GM23338 (cell line): Measurements from ENCODE around the gene RAD51B. TPM values are rescaled to one million over a fixed set of nuclear protein-coding genes. Genes with fewer than 3 reads are reported as not detected.

ENCODE experiments used
- ATAC-seq: fragments of 200-7000 bp; cut with Tn5 transposase; 3 replicates; pipeline ENCODE4 v1.9.1; 2020
- DNase-seq: peaks from one replicate; pipeline ENCODE4 v3.0.0-alpha.2; 2015; ENCODE audit warnings: low spot score
- H2AFZ ChIP-seq: fragments of 200-600 bp; sonication (generic); 2 replicates; pipeline ENCODE4 v1.8.0; 2016; ENCODE audit warnings: antibody characterized with exemption, mild to moderate bottlenecking, moderate library complexity
- H3F3A ChIP-seq: fragments of 200-600 bp; sonication (generic); replicated peaks from 2 replicates; pipeline ENCODE4 v1.8.0; 2017; ENCODE audit warnings: antibody characterized with exemption, mixed run types, low read depth
- H3K27ac ChIP-seq: fragments of 200-600 bp; sonication (generic); 2 replicates; pipeline ENCODE4 v1.6.1; 2016; ENCODE audit warnings: low read depth
- H3K27me3 ChIP-seq: fragments of 200-600 bp; sonication (generic); 2 replicates; pipeline ENCODE4 v1.8.0; 2016; ENCODE audit warnings: mild to moderate bottlenecking, mixed run types, moderate library complexity; ENCODE audit not compliant: insufficient read depth
- H3K36me3 ChIP-seq: fragments of 200-600 bp; sonication (generic); 2 replicates; pipeline ENCODE4 v1.8.0; 2016; ENCODE audit warnings: mild to moderate bottlenecking; ENCODE audit not compliant: insufficient read depth
- H3K4me1 ChIP-seq: fragments of 200-600 bp; sonication (generic); 2 replicates; pipeline ENCODE4 v1.8.0; 2016; ENCODE audit warnings: mild to moderate bottlenecking, moderate library complexity; ENCODE audit not compliant: insufficient read depth
- H3K4me2 ChIP-seq: fragments of 200-600 bp; sonication (generic); 2 replicates; pipeline ENCODE4 v1.7.1; 2017; ENCODE audit warnings: mixed run types
- H3K4me3 ChIP-seq: fragments of 200-600 bp; sonication (generic); 2 replicates; pipeline ENCODE4 v1.6.1; 2016; ENCODE audit warnings: mixed run types
- H3K79me2 ChIP-seq: fragments of 200-600 bp; sonication (generic); replicated peaks from 2 replicates; pipeline ENCODE4 v1.8.0; 2017; ENCODE audit warnings: mild to moderate bottlenecking; ENCODE audit not compliant: insufficient read depth
- H3K9me2 ChIP-seq: fragments of 200-600 bp; sonication (generic); 2 replicates; pipeline ENCODE4 v1.8.0; 2017; ENCODE audit not compliant: insufficient read depth
- H4K20me1 ChIP-seq: fragments of 200-600 bp; sonication (generic); replicated peaks from 2 replicates; pipeline ENCODE4 v1.8.0; 2017; ENCODE audit warnings: mild to moderate bottlenecking; ENCODE audit not compliant: insufficient read depth
- H3K27ac Mint-ChIP-seq: 2 replicates; pipeline ENCODE4 v1.8.0; 2020; ENCODE audit warnings: inconsistent platforms, mild to moderate bottlenecking, moderate library complexity, mixed read lengths
- H3K27me3 Mint-ChIP-seq: 3 replicates; pipeline ENCODE4 v1.8.0; 2022; ENCODE audit warnings: low read depth, mild to moderate bottlenecking, moderate library complexity, mixed read lengths, inconsistent platforms; ENCODE audit not compliant: insufficient read depth, poor library complexity
- H3K36me3 Mint-ChIP-seq: 3 replicates; pipeline ENCODE4 v1.8.0; 2021; ENCODE audit warnings: low read depth, mild to moderate bottlenecking, inconsistent platforms, moderate library complexity, mixed read lengths
- H3K4me1 Mint-ChIP-seq: 3 replicates; pipeline ENCODE4 v1.8.0; 2020; ENCODE audit warnings: mild to moderate bottlenecking, inconsistent platforms, mixed read lengths
- H3K4me3 Mint-ChIP-seq: 3 replicates; pipeline ENCODE4 v1.8.0; 2021; ENCODE audit warnings: moderate library complexity, mild to moderate bottlenecking, inconsistent platforms, mixed read lengths
- H3K9me3 Mint-ChIP-seq: 3 replicates; pipeline ENCODE4 v1.8.0; 2020; ENCODE audit warnings: moderate library complexity, mild to moderate bottlenecking, inconsistent platforms, mixed read lengths
- CREB1 ChIP-seq: fragments of 250-450 bp; sonication (Bioruptor Pico); IDR thresholded peaks from 2 replicates; pipeline ENCODE4 v1.5.0; 2020; ENCODE audit warnings: low read depth, mild to moderate bottlenecking, moderate library complexity
- CTCF ChIP-seq, 2 experiments: fragments of 200-600 bp in 1 of 2; sonication (generic) in 1 of 2; conservative IDR thresholded peaks; 2 replicates each; pipeline versions ENCODE4 v1.5.1 to v1.6.1; 2016 to 2017; ENCODE audit warnings: antibody characterized with exemption in 2 of 2, low read depth in 2 of 2, mild to moderate bottlenecking in 2 of 2, moderate library complexity in 1 of 2
- ETS1 ChIP-seq: IDR thresholded peaks from 2 replicates; pipeline ENCODE4 v1.6.1; 2016; ENCODE audit warnings: antibody characterized with exemption
- EZH2 ChIP-seq: fragments of 200-600 bp; sonication (generic); IDR thresholded peaks from one replicate; pipeline ENCODE4 v1.8.0; 2017; ENCODE audit warnings: antibody characterized with exemption, mild to moderate bottlenecking, low read depth; ENCODE audit not compliant: unreplicated experiment
- EZH2phosphoT487 ChIP-seq: fragments of 200-600 bp; sonication (generic); IDR thresholded peaks from one replicate; pipeline ENCODE4 v1.8.1; 2018; ENCODE audit warnings: antibody characterized with exemption; ENCODE audit not compliant: unreplicated experiment
- JUNB ChIP-seq: IDR thresholded peaks from one replicate; pipeline ENCODE4 v1.6.1; 2016; ENCODE audit warnings: antibody characterized with exemption; ENCODE audit not compliant: unreplicated experiment
- NANOG ChIP-seq: IDR thresholded peaks from 2 replicates; pipeline ENCODE4 v1.6.1; 2016; ENCODE audit warnings: antibody characterized with exemption, borderline replicate concordance
- POLR2AphosphoS5 ChIP-seq: IDR thresholded peaks from 2 replicates; pipeline ENCODE4 v1.6.1; 2016; ENCODE audit warnings: antibody characterized with exemption, low read depth
- STAT1 ChIP-seq: IDR thresholded peaks from one replicate; pipeline ENCODE4 v1.6.1; 2016; ENCODE audit warnings: antibody characterized with exemption; ENCODE audit not compliant: unreplicated experiment
- ZNF114 ChIP-seq: fragments of 250-450 bp; sonication (Bioruptor Pico); IDR thresholded peaks from 2 replicates; pipeline ENCODE4 v1.5.0; 2020; ENCODE audit warnings: mild to moderate bottlenecking, moderate library complexity
- ZNF331 ChIP-seq: fragments of 250-450 bp; sonication (Bioruptor Pico); IDR thresholded peaks from 2 replicates; pipeline ENCODE4 v1.5.0; 2020; ENCODE audit warnings: low read depth, mild to moderate bottlenecking, moderate library complexity
- polyA plus RNA-seq: library from polyadenylated mRNA; unstranded; fragments of >200 nt; fragmentation: Nextera tagmentation; extraction: Ambion mirVana; gene quantifications from 2 replicates; pipeline ENCODE4 v1.2.1, GENCODE V29; 2016
- total RNA-seq: library from RNA; depleted of rRNA; stranded (reverse); fragments of >200 nt; shearing (Covaris generic); gene quantifications from 2 replicates; pipeline ENCODE4 v1.2.3, GENCODE V29; 2014
- TF ChIP-seq, protein P1 (sequence below): fragments of 250-450 bp; sonication (Bioruptor Pico); IDR thresholded peaks from 2 replicates; pipeline ENCODE4 v1.5.0; 2020; ENCODE audit warnings: mild to moderate bottlenecking, moderate library complexity
- TF ChIP-seq, protein P2 (sequence below): IDR thresholded peaks from one replicate; pipeline ENCODE4 v1.6.1; 2018; ENCODE audit warnings: antibody characterized with exemption; ENCODE audit not compliant: unreplicated experiment

Gene RAD51B
- total and polyA plus RNA-seq, 2 experiments from 2014 or later = 15.7 to 29.1 TPM

- TF ChIP-seq POLR2AphosphoS5 (no peak), EZH2phosphoT487 (no peak), ZNF114 (CRISPR knock-in tag) (no peak), CREB1 (CRISPR knock-in tag) (no peak), CTCF (conservative IDR thresholded peaks at IDR 0.05; ENCODE audit: low read depth in 2 of 2) (no peak), ETS1 (no peak), JUNB (no peak), EZH2 (no peak), NANOG (no peak), ZNF331 (no peak), STAT1 (no peak)
- TF ChIP-seq, protein P1, sequence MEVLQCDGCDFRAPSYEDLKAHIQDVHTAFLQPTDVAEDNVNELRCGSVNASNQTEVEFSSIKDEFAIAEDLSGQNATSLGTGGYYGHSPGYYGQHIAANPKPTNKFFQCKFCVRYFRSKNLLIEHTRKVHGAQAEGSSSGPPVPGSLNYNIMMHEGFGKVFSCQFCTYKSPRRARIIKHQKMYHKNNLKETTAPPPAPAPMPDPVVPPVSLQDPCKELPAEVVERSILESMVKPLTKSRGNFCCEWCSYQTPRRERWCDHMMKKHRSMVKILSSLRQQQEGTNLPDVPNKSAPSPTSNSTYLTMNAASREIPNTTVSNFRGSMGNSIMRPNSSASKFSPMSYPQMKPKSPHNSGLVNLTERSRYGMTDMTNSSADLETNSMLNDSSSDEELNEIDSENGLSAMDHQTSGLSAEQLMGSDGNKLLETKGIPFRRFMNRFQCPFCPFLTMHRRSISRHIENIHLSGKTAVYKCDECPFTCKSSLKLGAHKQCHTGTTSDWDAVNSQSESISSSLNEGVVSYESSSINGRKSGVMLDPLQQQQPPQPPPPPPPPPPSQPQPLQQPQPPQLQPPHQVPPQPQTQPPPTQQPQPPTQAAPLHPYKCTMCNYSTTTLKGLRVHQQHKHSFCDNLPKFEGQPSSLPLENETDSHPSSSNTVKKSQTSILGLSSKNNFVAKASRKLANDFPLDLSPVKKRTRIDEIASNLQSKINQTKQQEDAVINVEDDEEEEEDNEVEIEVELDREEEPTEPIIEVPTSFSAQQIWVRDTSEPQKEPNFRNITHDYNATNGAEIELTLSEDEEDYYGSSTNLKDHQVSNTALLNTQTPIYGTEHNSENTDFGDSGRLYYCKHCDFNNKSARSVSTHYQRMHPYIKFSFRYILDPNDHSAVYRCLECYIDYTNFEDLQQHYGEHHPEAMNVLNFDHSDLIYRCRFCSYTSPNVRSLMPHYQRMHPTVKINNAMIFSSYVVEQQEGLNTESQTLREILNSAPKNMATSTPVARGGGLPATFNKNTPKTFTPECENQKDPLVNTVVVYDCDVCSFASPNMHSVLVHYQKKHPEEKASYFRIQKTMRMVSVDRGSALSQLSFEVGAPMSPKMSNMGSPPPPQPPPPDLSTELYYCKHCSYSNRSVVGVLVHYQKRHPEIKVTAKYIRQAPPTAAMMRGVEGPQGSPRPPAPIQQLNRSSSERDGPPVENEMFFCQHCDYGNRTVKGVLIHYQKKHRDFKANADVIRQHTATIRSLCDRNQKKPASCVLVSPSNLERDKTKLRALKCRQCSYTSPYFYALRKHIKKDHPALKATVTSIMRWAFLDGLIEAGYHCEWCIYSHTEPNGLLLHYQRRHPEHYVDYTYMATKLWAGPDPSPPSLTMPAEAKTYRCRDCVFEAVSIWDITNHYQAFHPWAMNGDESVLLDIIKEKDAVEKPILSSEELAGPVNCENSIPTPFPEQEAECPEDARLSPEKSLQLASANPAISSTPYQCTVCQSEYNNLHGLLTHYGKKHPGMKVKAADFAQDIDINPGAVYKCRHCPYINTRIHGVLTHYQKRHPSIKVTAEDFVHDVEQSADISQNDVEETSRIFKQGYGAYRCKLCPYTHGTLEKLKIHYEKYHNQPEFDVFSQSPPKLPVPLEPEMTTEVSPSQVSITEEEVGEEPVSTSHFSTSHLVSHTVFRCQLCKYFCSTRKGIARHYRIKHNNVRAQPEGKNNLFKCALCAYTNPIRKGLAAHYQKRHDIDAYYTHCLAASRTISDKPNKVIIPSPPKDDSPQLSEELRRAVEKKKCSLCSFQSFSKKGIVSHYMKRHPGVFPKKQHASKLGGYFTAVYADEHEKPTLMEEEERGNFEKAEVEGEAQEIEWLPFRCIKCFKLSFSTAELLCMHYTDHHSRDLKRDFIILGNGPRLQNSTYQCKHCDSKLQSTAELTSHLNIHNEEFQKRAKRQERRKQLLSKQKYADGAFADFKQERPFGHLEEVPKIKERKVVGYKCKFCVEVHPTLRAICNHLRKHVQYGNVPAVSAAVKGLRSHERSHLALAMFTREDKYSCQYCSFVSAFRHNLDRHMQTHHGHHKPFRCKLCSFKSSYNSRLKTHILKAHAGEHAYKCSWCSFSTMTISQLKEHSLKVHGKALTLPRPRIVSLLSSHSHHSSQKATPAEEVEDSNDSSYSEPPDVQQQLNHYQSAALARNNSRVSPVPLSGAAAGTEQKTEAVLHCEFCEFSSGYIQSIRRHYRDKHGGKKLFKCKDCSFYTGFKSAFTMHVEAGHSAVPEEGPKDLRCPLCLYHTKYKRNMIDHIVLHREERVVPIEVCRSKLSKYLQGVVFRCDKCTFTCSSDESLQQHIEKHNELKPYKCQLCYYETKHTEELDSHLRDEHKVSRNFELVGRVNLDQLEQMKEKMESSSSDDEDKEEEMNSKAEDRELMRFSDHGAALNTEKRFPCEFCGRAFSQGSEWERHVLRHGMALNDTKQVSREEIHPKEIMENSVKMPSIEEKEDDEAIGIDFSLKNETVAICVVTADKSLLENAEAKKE (CRISPR knock-in tag) = no peak
- TF ChIP-seq, protein P2, sequence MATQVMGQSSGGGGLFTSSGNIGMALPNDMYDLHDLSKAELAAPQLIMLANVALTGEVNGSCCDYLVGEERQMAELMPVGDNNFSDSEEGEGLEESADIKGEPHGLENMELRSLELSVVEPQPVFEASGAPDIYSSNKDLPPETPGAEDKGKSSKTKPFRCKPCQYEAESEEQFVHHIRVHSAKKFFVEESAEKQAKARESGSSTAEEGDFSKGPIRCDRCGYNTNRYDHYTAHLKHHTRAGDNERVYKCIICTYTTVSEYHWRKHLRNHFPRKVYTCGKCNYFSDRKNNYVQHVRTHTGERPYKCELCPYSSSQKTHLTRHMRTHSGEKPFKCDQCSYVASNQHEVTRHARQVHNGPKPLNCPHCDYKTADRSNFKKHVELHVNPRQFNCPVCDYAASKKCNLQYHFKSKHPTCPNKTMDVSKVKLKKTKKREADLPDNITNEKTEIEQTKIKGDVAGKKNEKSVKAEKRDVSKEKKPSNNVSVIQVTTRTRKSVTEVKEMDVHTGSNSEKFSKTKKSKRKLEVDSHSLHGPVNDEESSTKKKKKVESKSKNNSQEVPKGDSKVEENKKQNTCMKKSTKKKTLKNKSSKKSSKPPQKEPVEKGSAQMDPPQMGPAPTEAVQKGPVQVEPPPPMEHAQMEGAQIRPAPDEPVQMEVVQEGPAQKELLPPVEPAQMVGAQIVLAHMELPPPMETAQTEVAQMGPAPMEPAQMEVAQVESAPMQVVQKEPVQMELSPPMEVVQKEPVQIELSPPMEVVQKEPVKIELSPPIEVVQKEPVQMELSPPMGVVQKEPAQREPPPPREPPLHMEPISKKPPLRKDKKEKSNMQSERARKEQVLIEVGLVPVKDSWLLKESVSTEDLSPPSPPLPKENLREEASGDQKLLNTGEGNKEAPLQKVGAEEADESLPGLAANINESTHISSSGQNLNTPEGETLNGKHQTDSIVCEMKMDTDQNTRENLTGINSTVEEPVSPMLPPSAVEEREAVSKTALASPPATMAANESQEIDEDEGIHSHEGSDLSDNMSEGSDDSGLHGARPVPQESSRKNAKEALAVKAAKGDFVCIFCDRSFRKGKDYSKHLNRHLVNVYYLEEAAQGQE = no peak
- H3K4me1 Mint-ChIP-seq = 0 out of 3 replicates have a peak, but pooled peaks cover 5% of the 10 kb centered on the region
- H3K36me3 ChIP-seq = no peaks in the 10 kb centered on the region
- H3K9me2 ChIP-seq = peaks cover 26% of the 10 kb centered on the region
- peaks cover 13% of the 10 kb centered on the region for H3F3A ChIP-seq
- no peak overlapping the region for H3K27ac ChIP-seq
- H3K4me1 ChIP-seq = no peaks in the 10 kb centered on the region
- H2AFZ ChIP-seq = no peak overlapping the region
- peaks cover 3% of the 10 kb centered on the region for H3K27me3 Mint-ChIP-seq
- H3K79me2 ChIP-seq = no peaks in the 10 kb centered on the region
- no peaks in the 10 kb centered on the region for H3K36me3 Mint-ChIP-seq
- no peaks in the 10 kb centered on the region for H3K9me3 Mint-ChIP-seq
- no peaks in the 10 kb centered on the region for H4K20me1 ChIP-seq
- H3K4me3 Mint-ChIP-seq = no peak overlapping the region
- DNase-seq = no peak
- no peak for ATAC-seq
- H3K4me2 ChIP-seq = no peak overlapping the region
- no peak overlapping the region for H3K4me3 ChIP-seq
- H3K27me3 ChIP-seq = no peaks in the 10 kb centered on the region
- H3K27ac Mint-ChIP-seq = no peak overlapping the region
Measured at GRCh38 chr14:68673464-68673863, 853.9 kb downstream of the RAD51B start.
